NCI-H345 treated with DMSO at 0.1 percent for 48 hours (cell line): Measurements from ENCODE around the gene CAMSAP2.

ENCODE experiments used
- DNase-seq: peaks from one replicate; lab custom pipeline; 2025; ENCODE audit not compliant: unreplicated experiment; lab: John Stamatoyannopoulos, UW

The CAMSAP2 gene

GRCh38 chr1:200838676-200839445 is 100.2 kb downstream of the CAMSAP2 start:
- no peak for DNase-seq

DNA sequence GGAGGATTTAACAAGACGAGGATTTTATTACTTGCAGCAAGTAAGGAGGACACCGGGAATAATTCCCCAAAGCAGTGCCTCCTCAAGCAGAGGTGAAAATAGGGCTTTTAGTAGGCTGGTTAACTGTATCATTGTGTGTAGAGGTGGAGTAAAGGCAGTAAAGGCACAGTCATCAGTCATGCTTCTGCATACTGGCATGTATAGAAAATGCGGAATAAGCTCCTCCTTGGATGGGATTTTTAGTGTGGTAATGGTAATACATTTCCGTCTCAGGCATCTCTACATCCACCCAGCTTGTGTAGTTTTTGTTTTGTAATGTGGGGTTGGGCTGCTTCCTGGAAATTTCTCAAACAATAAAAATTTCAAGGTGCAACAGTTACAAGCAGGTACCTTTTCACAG is 106.7 kb downstream of the CAMSAP2 start:
- DNase-seq = no peak

DNA sequence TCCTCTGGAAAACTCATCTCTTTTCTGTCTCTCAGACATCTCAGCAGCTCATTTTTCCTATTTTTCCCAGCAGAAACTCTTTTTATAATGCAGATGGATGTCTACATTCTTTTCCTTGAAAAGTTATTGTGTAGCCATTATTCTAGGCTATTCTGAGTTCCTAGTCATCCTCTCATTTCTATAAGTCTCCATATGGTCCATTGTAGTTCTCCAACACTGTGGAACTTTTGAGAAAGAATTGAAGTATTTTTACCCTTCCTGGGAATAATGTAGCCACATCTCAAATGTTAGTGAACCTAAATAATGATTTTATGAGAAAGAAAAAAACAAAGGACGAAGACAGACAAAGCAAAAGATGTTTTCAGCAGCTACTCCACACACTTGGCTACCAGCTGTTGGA is 107.7 kb downstream of the CAMSAP2 start:
- no peak for DNase-seq

GRCh38 chr1:200849430-200849829 is 110.7 kb downstream of the CAMSAP2 start:
- no peak for DNase-seq

- DNase-seq = no peak
These were observed 111.9 kb downstream of the CAMSAP2 start for GRCh38 chr1:200850554-200850953.

DNA sequence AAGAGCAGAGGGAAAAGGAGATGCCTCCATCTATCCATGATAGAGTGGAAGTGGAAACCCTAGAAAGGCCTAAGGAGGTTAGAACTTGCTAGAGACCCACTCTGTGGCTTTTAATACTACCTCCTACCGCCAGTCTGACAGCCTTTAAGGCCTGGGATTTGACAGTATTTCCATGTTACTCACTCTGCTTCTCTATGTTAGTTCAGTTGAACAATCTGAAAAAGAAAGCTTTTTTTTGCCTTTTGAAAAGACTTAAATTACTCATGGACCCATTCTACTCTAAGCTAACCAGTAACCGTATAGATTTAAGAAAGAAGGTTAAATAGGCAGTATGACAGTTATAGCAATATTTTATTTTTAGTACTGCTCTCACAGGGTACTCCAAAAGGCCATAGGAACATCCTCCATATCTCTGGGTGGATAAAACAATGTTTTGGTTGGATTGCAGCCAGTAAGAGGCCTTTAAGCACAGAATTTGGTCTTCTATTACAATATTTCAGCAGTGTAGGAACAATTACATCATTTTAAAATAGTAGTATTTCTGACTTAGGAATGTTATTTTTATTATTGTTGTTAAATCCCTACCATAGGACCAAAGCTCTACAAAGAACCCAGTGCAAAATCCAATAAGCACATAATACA is 118.1 kb downstream of the CAMSAP2 start:
- DNase-seq = no peak

DNA sequence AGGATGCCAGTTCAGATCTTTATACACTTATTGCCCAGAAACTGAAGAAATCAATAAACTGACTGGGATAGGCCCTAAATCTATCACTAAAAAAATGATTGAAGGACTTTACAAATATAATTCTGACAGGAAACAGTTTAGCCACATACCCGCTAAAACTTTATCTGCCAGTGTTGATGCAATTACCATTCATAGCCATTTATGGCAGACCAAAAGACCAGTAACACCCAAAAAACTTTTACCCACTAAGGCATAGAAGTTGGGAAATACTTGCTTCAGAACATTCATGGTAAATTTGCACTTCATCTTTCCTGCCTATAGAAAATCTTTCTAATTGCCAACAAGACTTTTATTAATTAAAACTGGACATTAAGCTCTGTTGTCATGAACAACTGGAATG is 119.1 kb downstream of the CAMSAP2 start:
- no peak for DNase-seq

- no peak for DNase-seq
These were observed 123.4 kb downstream of the CAMSAP2 start for GRCh38 chr1:200861937-200862647.

- no peak for DNase-seq
These were observed 124.2 kb downstream of the CAMSAP2 start for GRCh38 chr1:200862713-200863415.

DNA sequence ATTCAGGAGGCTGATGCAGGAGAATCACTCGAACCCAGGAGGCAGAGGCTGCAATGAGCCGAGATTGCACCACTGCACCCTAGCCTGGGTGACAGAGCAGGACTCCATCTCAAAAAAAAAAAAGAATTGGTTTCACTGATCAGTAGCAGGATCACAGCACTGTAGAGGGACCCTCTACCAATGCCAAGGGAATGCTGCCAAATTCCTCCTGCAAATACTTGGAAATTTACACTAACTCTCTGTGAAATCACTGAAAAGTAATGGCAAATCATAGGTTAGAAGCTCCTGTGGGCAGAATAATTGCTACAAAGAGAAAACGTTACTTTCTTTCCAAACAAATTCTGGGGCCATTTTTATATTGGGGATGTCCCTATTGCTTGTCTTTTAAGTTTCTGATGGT is 127.4 kb downstream of the CAMSAP2 start:
- no peak for DNase-seq

DNA sequence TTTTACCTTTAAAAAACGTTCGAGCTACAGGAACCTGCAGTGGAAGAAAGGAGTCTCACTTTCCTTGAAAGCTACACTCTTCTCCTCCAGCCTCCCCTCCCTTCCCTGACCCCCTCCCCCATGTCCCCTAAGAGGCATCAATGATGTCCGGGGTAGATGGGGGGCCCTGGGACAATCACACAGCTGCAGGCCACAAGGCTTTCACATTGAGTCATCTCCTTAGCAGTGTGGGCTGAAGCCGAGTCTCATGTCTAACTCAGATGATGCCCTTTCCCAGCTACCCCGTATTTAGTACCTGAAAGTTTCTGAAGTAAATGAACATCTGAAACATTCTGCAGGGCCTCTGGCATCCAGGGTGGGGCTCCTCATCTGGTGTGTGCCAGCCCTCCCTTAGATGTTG is 127.8 kb downstream of the CAMSAP2 start:
- DNase-seq = no peak

GRCh38 chr1:200867018-200867811 is 128.5 kb downstream of the CAMSAP2 start:
- DNase-seq = no peak

- no peak for DNase-seq
These were observed 130.7 kb downstream of the CAMSAP2 start for GRCh38 chr1:200869376-200869752.

GRCh38 chr1:200869753-200870391 is 131.2 kb downstream of the CAMSAP2 start:
- no peak for DNase-seq

- DNase-seq = no peak
These were observed 133.9 kb downstream of the CAMSAP2 start, which contains the start of gene GPR25 for GRCh38 chr1:200872446-200873115. TSS of gene GPR25 (plus strand) at chr1:200872981. CDS start at chr1:200873038, 57 bp downstream.

- no peak for DNase-seq
These were observed 134.5 kb downstream of the CAMSAP2 start for GRCh38 chr1:200873116-200873670.

DNA sequence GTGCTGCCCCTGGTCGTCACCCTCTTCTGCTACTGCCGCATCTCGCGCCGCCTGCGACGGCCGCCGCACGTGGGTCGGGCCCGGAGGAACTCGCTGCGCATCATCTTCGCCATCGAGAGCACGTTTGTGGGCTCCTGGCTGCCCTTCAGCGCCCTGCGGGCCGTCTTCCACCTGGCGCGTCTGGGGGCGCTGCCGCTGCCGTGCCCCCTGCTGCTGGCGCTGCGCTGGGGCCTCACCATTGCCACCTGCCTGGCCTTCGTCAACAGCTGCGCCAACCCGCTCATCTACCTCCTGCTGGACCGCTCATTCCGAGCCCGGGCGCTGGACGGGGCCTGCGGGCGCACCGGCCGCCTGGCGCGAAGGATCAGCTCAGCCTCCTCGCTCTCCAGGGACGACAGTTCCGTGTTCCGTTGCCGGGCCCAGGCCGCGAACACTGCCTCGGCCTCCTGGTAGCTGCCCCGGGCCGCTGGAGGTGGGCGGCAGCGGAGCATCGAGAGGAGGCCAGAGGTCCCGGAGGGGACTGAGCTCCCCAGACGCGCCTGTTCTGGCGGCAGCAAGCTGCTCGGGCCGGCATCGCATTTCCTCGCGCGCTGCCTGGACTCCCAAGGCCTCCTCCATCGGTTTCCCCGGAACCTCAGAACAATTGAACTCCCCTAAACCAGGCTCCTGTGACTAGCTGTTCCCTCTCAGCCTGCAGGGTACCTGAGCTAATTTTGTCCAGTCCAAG is 135.1 kb downstream of the CAMSAP2 start:
- no peak for DNase-seq

- DNase-seq = no peak
These were observed 136.0 kb downstream of the CAMSAP2 start for GRCh38 chr1:200874694-200875093.

GRCh38 chr1:200875416-200875815 is 136.7 kb downstream of the CAMSAP2 start:
- DNase-seq = no peak
